C4-2B (cell line): Measurements from ENCODE around the gene LARP4B.

Experiments used
- ZFX ChIP-seq: fragments of 450-650 bp; IDR thresholded peaks from 2 replicates; pipeline ENCODE4 v1.6.1; 2017
- TF ChIP-seq, protein P1 (sequence below): fragments of 450-650 bp; conservative IDR thresholded peaks from 2 replicates; pipeline ENCODE4 v1.5.1; 2017; ENCODE audit warnings: mild to moderate bottlenecking

DNA sequence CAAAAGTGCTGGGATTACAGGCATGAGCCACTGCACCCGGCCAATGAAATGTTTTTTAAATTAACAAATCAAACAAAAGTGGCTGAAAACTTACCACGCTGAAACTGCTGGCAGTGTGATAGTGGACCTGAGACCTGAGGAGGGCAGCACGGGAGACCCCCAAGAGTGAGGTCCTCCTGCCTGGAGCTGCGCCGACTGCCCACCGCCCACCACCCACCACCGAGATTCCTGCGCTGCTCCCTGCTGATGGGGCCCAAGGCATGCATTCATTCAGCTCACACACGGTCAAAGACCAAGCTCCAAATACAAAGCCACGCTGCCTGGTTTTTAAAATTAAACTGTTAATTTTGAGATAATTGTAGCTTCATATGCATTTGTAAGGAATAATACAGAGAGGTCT, 16.4 kb upstream of the LARP4B start:
- TF ChIP-seq, protein P1, sequence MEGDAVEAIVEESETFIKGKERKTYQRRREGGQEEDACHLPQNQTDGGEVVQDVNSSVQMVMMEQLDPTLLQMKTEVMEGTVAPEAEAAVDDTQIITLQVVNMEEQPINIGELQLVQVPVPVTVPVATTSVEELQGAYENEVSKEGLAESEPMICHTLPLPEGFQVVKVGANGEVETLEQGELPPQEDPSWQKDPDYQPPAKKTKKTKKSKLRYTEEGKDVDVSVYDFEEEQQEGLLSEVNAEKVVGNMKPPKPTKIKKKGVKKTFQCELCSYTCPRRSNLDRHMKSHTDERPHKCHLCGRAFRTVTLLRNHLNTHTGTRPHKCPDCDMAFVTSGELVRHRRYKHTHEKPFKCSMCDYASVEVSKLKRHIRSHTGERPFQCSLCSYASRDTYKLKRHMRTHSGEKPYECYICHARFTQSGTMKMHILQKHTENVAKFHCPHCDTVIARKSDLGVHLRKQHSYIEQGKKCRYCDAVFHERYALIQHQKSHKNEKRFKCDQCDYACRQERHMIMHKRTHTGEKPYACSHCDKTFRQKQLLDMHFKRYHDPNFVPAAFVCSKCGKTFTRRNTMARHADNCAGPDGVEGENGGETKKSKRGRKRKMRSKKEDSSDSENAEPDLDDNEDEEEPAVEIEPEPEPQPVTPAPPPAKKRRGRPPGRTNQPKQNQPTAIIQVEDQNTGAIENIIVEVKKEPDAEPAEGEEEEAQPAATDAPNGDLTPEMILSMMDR = no peak
- TF ChIP-seq ZFX = no peak
